HG03354 (cell line): ENCODE measurements around the gene KRT77.

Experiments used
- ATAC-seq: cut with Tn5 transposase; IDR thresholded peaks from one replicate; pipeline ENCODE4 v1.9.1; 2021; ENCODE audit warnings: mild to moderate bottlenecking; ENCODE audit not compliant: unreplicated experiment, poor library complexity, severe bottlenecking

Gene KRT77

GRCh38 chr12:52662093-52662917 lies 41.0 kb downstream of the KRT77 start:
- no peak for ATAC-seq

DNA sequence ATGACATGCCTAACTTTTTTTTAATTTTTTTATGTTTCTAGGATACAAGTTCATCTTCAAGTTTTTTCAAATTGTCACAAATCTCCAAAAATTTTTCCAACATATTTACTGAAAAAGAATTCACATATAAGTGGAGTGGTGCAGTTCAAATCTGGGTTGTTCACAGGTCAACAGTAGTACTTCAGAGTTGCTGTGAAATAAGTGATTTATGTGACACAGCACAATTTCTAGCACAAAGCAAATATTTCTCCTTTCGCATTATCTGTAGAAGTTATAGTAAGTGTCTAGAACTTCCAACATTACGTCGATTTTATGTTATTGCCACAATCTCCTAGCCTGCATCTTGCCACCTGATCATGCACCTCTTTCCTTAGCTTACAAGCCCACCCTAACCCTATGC lies 41.7 kb downstream of the KRT77 start:
- no peak for ATAC-seq

DNA sequence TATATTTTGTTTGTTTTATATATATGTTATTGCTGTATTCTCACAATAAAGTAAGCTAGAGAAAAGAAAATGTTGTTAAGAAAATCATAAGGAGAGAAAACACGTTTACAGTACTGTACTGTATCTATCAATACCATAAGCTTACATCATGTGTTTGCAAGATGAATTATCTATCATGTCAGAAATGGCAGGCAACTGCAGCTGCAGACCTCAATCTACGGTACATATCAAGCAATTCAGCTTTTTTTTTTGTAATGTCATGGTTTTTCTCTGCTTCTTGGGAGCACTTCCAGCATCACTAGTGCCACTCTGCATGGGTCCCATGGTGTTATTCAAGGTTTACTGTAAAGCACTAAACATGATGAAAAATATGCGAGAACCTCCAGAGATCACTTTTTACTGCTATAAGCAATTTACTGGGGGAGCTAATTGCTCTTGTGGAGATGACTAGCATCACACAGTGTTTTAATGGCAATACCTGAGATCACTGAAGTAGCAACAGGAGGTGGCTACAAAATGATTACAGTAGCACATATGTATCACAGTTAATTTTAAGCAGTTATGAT lies 42.3 kb downstream of the KRT77 start:
- no peak for ATAC-seq

GRCh38 chr12:52659951-52660350 lies 43.4 kb downstream of the KRT77 start:
- no peak for ATAC-seq

GRCh38 chr12:52659395-52659794 lies 43.9 kb downstream of the KRT77 start:
- no peak for ATAC-seq

GRCh38 chr12:52658196-52658595 lies 45.1 kb downstream of the KRT77 start:
- ATAC-seq = no peak

DNA sequence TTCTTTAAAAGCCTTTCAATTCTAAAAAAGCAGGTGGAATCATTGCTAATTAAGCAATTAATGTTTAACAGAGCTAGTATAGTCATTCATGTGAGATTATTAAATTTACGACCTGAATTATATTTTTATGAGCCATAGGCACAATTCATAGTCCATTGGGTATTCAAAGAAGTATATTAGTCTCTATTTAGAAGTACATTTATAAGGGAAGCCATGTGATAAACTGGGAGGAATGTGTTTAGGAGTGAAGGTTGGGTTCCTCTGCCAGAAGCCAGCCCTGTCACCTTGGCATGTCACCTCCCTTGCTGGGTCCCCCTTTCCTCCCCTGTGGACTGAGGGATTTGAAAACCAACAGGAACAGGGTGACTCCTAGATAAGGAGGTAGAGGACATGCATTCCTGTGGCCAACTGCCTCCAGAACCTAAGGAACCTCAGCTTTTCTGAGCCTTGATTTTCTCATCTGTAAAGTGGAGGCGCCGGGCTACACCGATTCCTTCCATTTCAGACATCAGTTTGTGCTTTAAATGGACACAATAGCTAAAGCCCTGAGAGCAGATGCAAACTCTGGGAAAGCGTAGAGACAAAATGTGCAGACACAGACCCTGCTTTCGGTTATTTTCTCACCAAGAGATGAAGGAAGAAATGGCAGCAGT lies 45.9 kb downstream of the KRT77 start:
- ATAC-seq = no peak

GRCh38 chr12:52656616-52657015 lies 46.7 kb downstream of the KRT77 start:
- ATAC-seq = no peak

DNA sequence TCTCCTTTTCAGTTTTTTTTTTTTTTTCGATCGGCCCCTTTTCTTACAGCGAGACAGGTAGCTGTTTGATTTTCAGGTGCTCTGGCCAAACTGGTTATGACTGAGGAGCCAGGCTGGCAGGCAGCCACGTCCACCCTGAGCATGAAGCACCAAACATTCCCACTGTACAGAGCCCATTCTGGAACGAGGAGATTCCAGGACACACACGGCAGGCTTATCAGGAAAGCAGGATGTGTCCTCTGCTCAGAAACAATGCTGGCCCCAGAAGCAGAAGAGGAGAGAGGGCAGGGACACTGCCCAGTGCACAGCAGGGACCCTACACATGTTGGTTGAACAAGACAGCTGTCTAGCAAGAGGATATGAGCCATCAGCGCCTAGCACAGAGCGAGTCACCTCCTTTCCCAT lies 47.6 kb downstream of the KRT77 start:
- no peak for ATAC-seq

- ATAC-seq = no peak
These were observed 48.1 kb downstream of the KRT77 start for GRCh38 chr12:52655251-52655650.

- no peak for ATAC-seq
These were observed 51.5 kb downstream of the KRT77 start, which contains the start of gene KRT2 for GRCh38 chr12:52651726-52652261. Gene KRT2 (minus strand): TSS chr12:52652211. CDS start chr12:52652142, 69 bp downstream.

- ATAC-seq = no peak
These were observed 52.7 kb downstream of the KRT77 start for GRCh38 chr12:52650520-52651081.

DNA sequence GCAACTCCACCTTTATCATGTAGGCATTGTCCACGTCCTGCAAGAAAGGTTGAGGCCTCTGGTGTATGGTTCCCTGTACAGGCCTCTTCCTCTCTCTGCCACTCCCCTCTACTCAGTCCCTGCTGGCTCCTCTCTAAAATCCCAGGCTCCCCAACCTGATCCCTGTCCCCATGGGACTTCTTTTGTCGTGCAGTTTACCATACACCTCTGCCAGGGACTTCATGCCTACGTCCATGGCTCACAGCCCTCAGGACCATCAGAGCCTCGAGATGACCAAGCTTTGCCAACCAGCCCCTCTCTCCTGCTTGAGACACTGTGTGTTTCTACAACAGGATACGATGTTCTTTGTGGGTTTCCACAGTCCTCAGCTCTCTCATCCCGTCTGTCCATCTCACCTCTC lies 54.3 kb downstream of the KRT77 start:
- no peak for ATAC-seq

- no peak for ATAC-seq
These were observed 55.2 kb downstream of the KRT77 start for GRCh38 chr12:52648012-52648550.

DNA sequence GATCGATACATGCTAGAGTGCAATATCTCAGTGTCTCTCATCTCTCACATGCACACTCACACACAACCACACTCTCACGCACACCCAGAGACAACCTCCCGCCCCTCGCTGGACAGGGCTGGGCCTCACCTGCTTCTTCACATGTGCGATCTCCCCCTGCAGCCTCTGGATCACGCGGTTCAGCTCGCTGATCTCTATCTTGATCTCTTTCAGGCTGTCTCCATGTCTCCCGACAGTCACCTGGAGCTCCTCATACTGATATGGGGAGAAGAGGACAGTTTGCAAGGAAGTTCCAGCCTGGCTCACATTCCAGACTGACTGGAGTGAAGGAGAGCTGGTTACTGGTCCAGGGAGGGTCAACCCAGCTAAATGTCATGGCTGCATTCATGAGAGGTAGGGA lies 55.7 kb downstream of the KRT77 start:
- ATAC-seq = no peak

DNA sequence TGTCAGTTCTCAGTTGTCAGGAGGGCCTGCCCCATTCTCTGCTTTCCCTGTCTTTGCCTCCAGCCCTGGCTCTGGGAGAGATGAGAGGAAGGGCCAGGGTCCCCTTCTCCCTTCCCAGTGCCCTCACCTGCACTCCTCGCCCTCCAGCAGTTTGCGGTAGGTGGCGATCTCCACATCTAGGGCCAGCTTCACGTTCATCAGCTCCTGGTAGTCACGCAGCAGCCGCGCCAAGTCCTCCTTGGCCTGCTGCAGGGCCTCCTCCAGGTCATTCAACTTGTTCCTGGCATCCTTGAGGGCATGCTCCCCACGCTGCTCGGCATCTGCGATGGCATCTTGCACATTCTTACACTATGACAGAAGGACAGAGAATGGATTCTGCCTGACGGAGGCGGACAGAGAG lies 56.7 kb downstream of the KRT77 start:
- ATAC-seq = no peak

DNA sequence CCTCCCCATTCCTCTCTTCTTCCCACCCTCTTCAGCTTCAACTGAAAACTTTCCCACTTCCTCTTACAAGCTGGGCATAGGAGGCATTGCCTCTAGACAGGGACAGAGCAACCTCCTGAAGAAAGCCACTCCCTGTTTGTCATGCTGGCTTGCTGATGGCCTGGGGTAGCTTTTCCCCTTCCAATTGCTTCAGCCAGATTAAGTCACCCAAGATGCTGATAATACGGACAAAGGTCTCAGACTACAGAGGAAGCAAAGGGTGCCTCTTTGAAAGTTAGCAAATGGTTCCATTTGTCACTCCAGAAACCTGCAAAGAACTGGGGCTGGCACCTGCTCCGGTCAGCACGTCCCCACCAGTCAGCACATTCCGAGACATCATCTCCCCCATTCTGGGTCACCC lies 57.3 kb downstream of the KRT77 start:
- ATAC-seq = no peak

- no peak for ATAC-seq
These were observed 58.1 kb downstream of the KRT77 start for GRCh38 chr12:52645120-52645761.

GRCh38 chr12:52644078-52644415 lies 59.3 kb downstream of the KRT77 start:
- ATAC-seq = no peak
